Calu3 (cell line): Measurements from ENCODE around the gene GALNTL6. TPM values are rescaled to one million over a fixed set of nuclear protein-coding genes. Genes with fewer than 3 reads are reported as not detected.

ENCODE experiments used
- BruUV-seq: library from RNA; stranded (reverse); fragments of 400-500 nt; replicated peaks from 2 replicates; lab custom pipeline; 2021; lab: Mats Ljungman, UMichigan
- CTCF ChIA-PET: fragments of 300-600 bp; sonication (Branson Sonifier 250); formaldehyde crosslinking; loops from one replicate; lab custom pipeline; 2022; ENCODE audit warnings: antibody characterized with exemption; lab: Charles Lee
- DNase-seq: peaks from one replicate; pipeline ENCODE4 v3.0.0; 2022
- H3K27ac Mint-ChIP-seq: one replicate; pipeline ENCODE4 v1.8.0; 2022; ENCODE audit warnings: mixed read lengths; ENCODE audit not compliant: unreplicated experiment
- H3K27me3 Mint-ChIP-seq: one replicate; pipeline ENCODE4 v1.8.0; 2022; ENCODE audit warnings: mixed read lengths; ENCODE audit not compliant: unreplicated experiment
- H3K36me3 Mint-ChIP-seq: one replicate; pipeline ENCODE4 v1.8.0; 2022; ENCODE audit warnings: mild to moderate bottlenecking, moderate library complexity, mixed read lengths; ENCODE audit not compliant: insufficient read depth, unreplicated experiment
- H3K4me1 Mint-ChIP-seq: one replicate; pipeline ENCODE4 v1.8.0; 2022; ENCODE audit warnings: mild to moderate bottlenecking, low read depth, mixed read lengths; ENCODE audit not compliant: unreplicated experiment
- H3K4me3 Mint-ChIP-seq: one replicate; pipeline ENCODE4 v1.8.0; 2022; ENCODE audit warnings: mild to moderate bottlenecking, low read depth, moderate library complexity, mixed read lengths; ENCODE audit not compliant: unreplicated experiment
- H3K9me3 Mint-ChIP-seq: one replicate; pipeline ENCODE4 v1.8.0; 2022; ENCODE audit warnings: low read depth, mixed read lengths; ENCODE audit not compliant: unreplicated experiment
- intact Hi-C: fragments of 100-400 bp; cut with micrococcal nuclease; formaldehyde crosslinking; loops from one replicate; pipeline ENCODE4 v1.10.0; 2022; ENCODE audit not compliant: unreplicated experiment
- total RNA-seq: library from RNA; stranded (reverse); gene quantifications from 2 replicates; pipeline ENCODE4 v1.2.3, GENCODE V29; 2022
- TF ChIP-seq, protein P1 (sequence below): fragments of 200-600 bp; IDR thresholded peaks from one replicate; pipeline ENCODE4 v1.8.0; 2022; ENCODE audit warnings: antibody characterized with exemption; ENCODE audit not compliant: unreplicated experiment

GALNTL6 gene
- total RNA-seq, 1 experiment from 2014 or later, result not detected

- no peak overlapping the region for H3K27ac Mint-ChIP-seq
These were observed 165.0 kb downstream of the GALNTL6 start for GRCh38 chr4:171978216-171978615.

DNA sequence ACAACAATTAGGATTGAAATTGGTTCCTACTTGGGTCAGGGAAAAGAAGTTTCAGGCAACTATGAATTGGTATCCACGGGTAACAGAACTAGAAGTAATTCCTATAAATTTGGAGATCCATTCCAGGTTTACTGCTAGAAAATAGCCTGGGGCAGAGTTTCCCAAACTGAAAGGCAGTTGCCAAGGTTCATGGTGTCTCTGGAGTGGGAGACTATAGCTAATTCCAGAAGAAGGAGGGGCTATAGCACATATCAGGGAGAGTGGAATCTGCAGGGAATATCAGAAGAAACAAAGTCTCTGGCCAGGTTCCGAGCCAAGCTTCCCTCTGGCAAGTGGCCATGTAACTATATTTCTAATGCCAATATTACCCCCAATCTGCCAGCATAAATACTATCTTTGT is 166.3 kb downstream of the GALNTL6 start:
- Mint-ChIP-seq H3K9me3 (no peaks in the 10 kb centered on the region), H3K27ac (no peak overlapping the region), H3K36me3 (no peaks in the 10 kb centered on the region), H3K4me1 (no peaks in the 10 kb centered on the region), H3K4me3 (no peak overlapping the region), H3K27me3 (no peaks in the 10 kb centered on the region)
- no peak for DNase-seq
- intact Hi-C loops, result no loop called here
- CTCF ChIA-PET, result no interaction called here
- TF ChIP-seq, protein P1, sequence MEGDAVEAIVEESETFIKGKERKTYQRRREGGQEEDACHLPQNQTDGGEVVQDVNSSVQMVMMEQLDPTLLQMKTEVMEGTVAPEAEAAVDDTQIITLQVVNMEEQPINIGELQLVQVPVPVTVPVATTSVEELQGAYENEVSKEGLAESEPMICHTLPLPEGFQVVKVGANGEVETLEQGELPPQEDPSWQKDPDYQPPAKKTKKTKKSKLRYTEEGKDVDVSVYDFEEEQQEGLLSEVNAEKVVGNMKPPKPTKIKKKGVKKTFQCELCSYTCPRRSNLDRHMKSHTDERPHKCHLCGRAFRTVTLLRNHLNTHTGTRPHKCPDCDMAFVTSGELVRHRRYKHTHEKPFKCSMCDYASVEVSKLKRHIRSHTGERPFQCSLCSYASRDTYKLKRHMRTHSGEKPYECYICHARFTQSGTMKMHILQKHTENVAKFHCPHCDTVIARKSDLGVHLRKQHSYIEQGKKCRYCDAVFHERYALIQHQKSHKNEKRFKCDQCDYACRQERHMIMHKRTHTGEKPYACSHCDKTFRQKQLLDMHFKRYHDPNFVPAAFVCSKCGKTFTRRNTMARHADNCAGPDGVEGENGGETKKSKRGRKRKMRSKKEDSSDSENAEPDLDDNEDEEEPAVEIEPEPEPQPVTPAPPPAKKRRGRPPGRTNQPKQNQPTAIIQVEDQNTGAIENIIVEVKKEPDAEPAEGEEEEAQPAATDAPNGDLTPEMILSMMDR, result no peak
- BruUV-seq, result no TSS peak

More at GRCh38 chr4:171978216-171978615, 165.0 kb downstream of the GALNTL6 start:
- BruUV-seq, result no TSS peak
- intact Hi-C loops, result no loop called here
- CTCF ChIA-PET, result no interaction called here
- Mint-ChIP-seq H3K27me3 (no peaks in the 10 kb centered on the region), H3K4me1 (no peaks in the 10 kb centered on the region), H3K9me3 (no peaks in the 10 kb centered on the region), H3K36me3 (no peaks in the 10 kb centered on the region), H3K4me3 (no peak overlapping the region)
- TF ChIP-seq, protein P1, result no peak
- no peak for DNase-seq

GRCh38 chr4:171981185-171981584 is 168.0 kb downstream of the GALNTL6 start:
- Mint-ChIP-seq H3K9me3 (no peaks in the 10 kb centered on the region), H3K4me1 (no peaks in the 10 kb centered on the region), H3K36me3 (no peaks in the 10 kb centered on the region), H3K27ac (no peak overlapping the region), H3K4me3 (no peak overlapping the region), H3K27me3 (no peaks in the 10 kb centered on the region)
- TF ChIP-seq, protein P1, result no peak
- CTCF ChIA-PET, result no interaction called here
- BruUV-seq, result no TSS peak
- DNase-seq, result no peak
- intact Hi-C loops, result no loop called here

- intact Hi-C loops, result no loop called here
- Mint-ChIP-seq H3K36me3 (no peaks in the 10 kb centered on the region), H3K27ac (no peak overlapping the region)
These were observed 171.0 kb downstream of the GALNTL6 start for GRCh38 chr4:171983935-171984805.

More at GRCh38 chr4:171983935-171984805, 171.0 kb downstream of the GALNTL6 start:
- no peaks in the 10 kb centered on the region for H3K9me3 Mint-ChIP-seq
- no peaks in the 10 kb centered on the region for H3K4me1 Mint-ChIP-seq
- DNase-seq, result no peak
- no peak overlapping the region for H3K4me3 Mint-ChIP-seq
- BruUV-seq, result no TSS peak
- no peaks in the 10 kb centered on the region for H3K27me3 Mint-ChIP-seq
- CTCF ChIA-PET, result no interaction called here
- TF ChIP-seq, protein P1, result no peak
